Esophagus muscularis mucosa (tissue), 4 donors: ENCODE results near the gene SETD2. TPM values are rescaled to one million over a fixed set of nuclear protein-coding genes. Genes with fewer than 3 reads are reported as not detected.

Experiments
- DNase-seq: peaks from one replicate; pipeline ENCODE4 v3.0.0-alpha.2; 2017; ENCODE audit errors: extremely low spot score
- H3K27ac ChIP-seq, 4 donors: fragments of 200-600 bp; sonication (generic); replicated peaks in 1 of 4; 1 replicate in 3 of 4; 2 replicates in 1 of 4; pipeline ENCODE4 v1.5.1; 2016 to 2019; ENCODE audit warnings: mild to moderate bottlenecking in 1 of 4
- H3K27me3 ChIP-seq, 4 donors: fragments of 200-600 bp; sonication (generic); one replicate each; pipeline versions ENCODE4 v1.5.1 to v1.6.0; 2016 to 2019
- H3K36me3 ChIP-seq, 4 donors: fragments of 200-600 bp; sonication (generic); one replicate each; pipeline ENCODE4 v1.5.1; 2016 to 2019
- H3K4me1 ChIP-seq, 4 donors: fragments of 200-600 bp; sonication (generic); one replicate each; pipeline ENCODE4 v1.5.1; 2016 to 2019
- H3K4me3 ChIP-seq, 4 donors: fragments of 200-600 bp; sonication (generic); 1 replicate in 2 of 4; 2 replicates in 2 of 4; pipeline ENCODE4 v1.5.1; 2016 to 2019; ENCODE audit warnings: mild to moderate bottlenecking in 4 of 4, moderate library complexity in 1 of 4
- H3K9me3 ChIP-seq, 4 donors: fragments of 200-600 bp; sonication (generic); 1 replicate in 3 of 4; 2 replicates in 1 of 4; pipeline ENCODE4 v1.5.1; 2016 to 2019
- EP300 ChIP-seq: sonication (generic); formaldehyde crosslinking; IDR thresholded peaks from one replicate; pipeline ENCODE4 v1.6.1; 2017; ENCODE audit warnings: antibody characterized with exemption
- POLR2A ChIP-seq: fragments of 450-650 bp; IDR thresholded peaks from one replicate; pipeline ENCODE4 v1.6.1; 2017; ENCODE audit warnings: antibody characterized with exemption, moderate library complexity, mild to moderate bottlenecking, low read depth
- POLR2AphosphoS5 ChIP-seq, 2 donors: sonication (generic); formaldehyde crosslinking; IDR thresholded peaks; one replicate each; pipeline ENCODE4 v1.6.1; 2017; ENCODE audit warnings: antibody characterized with exemption in 2 of 2
- WGBS: methylation state at CpG from one replicate; pipeline ENCODE4 v1.1.5; 2018; 5-methylcytosine and 5-hydroxymethylcytosine counted together
- intact Hi-C: fragments of 100-400 bp; cut with DNase I; formaldehyde crosslinking; loops from one replicate; pipeline ENCODE4 v1.15.1; 2023
- total RNA-seq, 4 donors: library from RNA; depleted of rRNA; stranded (reverse); fragments of >200 nt; gene quantifications; one replicate each; pipeline versions ENCODE4 v1.1.0 to v1.2.1, GENCODE V29; 2016
- TF ChIP-seq, protein P1 (sequence below), 3 experiments: fragments of 200-600 bp in 2 of 3; fragments of 450-650 bp in 1 of 3; sonication (generic) in 2 of 3; IDR thresholded peaks; one replicate each; pipeline ENCODE4 v1.5.1; 2017 to 2019; ENCODE audit warnings: antibody characterized with exemption in 3 of 3, mild to moderate bottlenecking in 2 of 3, moderate library complexity in 1 of 3

The SETD2 gene
- total RNA-seq, 4 donors from 2014 or later = 52.2 to 66.4 (median 56.8) TPM

DNA sequence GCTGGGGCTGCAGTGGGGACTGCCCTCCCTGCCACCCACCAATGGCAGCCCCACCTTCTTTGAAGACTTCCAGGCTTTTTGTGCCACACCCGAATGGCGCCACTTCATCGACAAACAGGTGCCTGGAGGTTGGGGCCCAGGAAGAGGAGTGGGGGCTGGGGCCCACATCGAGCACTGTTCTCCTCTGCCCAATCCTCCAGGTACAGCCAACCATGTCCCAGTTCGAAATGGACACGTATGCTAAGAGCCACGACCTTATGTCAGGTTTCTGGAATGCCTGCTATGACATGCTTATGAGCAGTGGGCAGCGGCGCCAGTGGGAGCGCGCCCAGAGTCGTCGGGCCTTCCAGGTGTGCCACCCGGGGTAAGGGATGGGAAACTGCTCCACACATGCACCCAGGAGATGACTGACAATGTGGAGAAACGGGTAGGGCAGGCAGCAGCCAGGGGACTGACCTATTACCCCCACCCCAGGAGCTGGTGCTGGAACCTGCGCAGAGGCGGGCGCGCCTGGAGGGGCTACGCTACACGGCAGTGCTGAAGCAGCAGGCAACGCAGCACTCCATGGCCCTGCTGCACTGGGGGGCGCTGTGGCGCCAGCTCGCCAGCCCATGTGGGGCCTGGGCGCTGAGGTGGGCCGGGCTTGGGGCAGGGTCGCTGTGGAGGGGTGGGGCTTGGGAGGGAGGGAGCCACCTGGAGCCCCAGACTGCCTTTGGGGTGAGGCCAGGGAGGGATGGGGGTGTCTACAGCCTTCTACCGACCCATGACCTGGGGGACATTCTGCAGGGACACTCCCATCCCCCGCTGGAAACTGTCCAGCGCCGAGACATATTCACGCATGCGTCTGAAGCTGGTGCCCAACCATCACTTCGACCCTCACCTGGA, 161.5 kb downstream of the SETD2 start:
- Histone ChIP-seq H3K27me3 (no peaks in the 10 kb centered on the region), H3K27ac (no peak overlapping the region), H3K4me1 (peaks cover 0 to 12% (median 7%) of the 10 kb centered on the region in 4 donors), H3K9me3 (no peaks in the 10 kb centered on the region), H3K36me3 (peaks cover 20 to 98% (median 81%) of the 10 kb centered on the region in 4 donors), H3K4me3 (no peak overlapping the region)
- intact Hi-C loops = no loop called here
- DNase-seq = no peak
- 94% methylated on average over 21 of the region's 35 CpGs for WGBS
- TF ChIP-seq POLR2A = no peak
- TF ChIP-seq POLR2AphosphoS5 (IDR thresholded peaks at IDR 0.05) = no peak
- TF ChIP-seq, protein P1, sequence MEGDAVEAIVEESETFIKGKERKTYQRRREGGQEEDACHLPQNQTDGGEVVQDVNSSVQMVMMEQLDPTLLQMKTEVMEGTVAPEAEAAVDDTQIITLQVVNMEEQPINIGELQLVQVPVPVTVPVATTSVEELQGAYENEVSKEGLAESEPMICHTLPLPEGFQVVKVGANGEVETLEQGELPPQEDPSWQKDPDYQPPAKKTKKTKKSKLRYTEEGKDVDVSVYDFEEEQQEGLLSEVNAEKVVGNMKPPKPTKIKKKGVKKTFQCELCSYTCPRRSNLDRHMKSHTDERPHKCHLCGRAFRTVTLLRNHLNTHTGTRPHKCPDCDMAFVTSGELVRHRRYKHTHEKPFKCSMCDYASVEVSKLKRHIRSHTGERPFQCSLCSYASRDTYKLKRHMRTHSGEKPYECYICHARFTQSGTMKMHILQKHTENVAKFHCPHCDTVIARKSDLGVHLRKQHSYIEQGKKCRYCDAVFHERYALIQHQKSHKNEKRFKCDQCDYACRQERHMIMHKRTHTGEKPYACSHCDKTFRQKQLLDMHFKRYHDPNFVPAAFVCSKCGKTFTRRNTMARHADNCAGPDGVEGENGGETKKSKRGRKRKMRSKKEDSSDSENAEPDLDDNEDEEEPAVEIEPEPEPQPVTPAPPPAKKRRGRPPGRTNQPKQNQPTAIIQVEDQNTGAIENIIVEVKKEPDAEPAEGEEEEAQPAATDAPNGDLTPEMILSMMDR (IDR thresholded peaks at IDR 0.05) = no peak
- TF ChIP-seq EP300 = no peak

DNA sequence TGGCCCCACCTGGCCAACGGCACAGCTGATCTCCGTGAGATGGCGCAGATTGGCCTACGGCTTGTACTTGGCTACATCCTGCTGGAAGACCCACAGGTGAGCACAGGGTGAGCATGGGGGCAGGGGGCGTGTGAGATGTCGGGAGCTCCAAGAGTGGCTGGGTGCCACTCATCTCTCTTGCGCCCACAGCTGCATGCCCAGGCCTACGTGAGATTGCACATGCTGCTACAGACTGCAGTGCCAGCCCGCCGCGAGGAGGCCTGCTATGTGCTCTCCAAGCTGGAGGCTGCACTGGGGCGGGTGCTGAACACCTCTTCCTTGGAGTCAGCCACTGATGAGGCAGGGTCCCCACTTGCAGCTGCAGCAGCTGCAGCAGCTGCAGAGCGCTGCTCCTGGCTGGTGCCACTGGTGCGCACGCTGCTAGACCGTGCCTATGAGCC, 162.2 kb downstream of the SETD2 start:
- H3K27ac ChIP-seq = no peak overlapping the region
- DNase-seq = no peak
- no peaks in the 10 kb centered on the region for H3K9me3 ChIP-seq
- H3K36me3 ChIP-seq = peaks cover 20 to 96% (median 84%) of the 10 kb centered on the region in 4 donors
- H3K27me3 ChIP-seq = no peaks in the 10 kb centered on the region
- peaks cover 0 to 12% (median 7%) of the 10 kb centered on the region in 4 donors for H3K4me1 ChIP-seq
- TF ChIP-seq POLR2AphosphoS5 (IDR thresholded peaks at IDR 0.05) = no peak
- H3K4me3 ChIP-seq = no peak overlapping the region
- 87% methylated on average over 10 of the region's 16 CpGs for WGBS
- intact Hi-C loops = no loop called here

DNA sequence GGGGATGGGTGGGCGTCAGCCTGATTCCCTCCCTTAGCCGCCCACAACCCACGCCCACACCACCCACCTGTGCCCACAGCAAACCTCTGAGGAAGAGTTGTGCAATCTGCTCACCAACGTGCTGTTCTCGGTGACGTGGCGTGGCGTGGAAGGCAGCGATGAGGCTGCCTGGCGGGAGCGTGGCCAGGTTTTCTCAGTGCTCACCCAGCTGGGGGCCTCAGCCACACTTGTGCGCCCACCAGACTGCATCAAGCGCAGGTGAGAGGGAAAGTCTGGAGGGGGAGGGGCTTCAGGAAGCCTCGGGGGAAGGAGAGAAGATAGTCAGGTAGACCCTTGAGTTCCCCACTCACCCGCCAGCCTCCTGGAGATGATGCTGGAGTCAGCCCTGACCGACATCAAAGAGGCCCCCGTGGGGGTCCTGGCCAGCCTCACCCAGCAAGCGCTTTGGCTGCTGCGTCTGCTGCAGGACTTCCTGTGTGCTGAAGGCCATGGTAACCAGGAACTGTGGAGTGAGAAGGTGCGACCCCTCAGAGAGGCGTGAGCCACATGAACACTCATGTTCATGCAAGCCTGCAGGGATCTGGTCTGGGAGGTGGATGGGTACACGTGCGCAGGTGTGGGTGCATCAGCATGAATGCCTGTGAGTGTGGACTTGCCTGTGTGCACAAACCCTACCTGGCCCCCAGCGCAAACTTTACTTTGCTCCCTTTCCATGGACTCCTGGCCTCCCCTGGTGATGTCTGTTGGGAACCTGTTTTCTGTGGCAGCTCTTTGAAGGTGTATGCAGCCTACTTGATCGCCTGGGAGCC, 162.8 kb downstream of the SETD2 start:
- intact Hi-C loops = no loop called here
- TF ChIP-seq EP300 (no peak), POLR2AphosphoS5 (IDR thresholded peaks at IDR 0.05) (no peak), POLR2A (no peak)
- TF ChIP-seq, protein P1 (IDR thresholded peaks at IDR 0.05) = no peak
- peaks cover 20 to 96% (median 86%) of the 10 kb centered on the region in 4 donors for H3K36me3 ChIP-seq
- H3K9me3 ChIP-seq = no peaks in the 10 kb centered on the region
- no peak for DNase-seq
- H3K27me3 ChIP-seq = no peaks in the 10 kb centered on the region
- peaks cover 0 to 12% (median 7%) of the 10 kb centered on the region in 4 donors for H3K4me1 ChIP-seq
- no peak overlapping the region for H3K4me3 ChIP-seq
- no peak overlapping the region for H3K27ac ChIP-seq
- WGBS = 95% methylated on average over 6 of the region's 25 CpGs

DNA sequence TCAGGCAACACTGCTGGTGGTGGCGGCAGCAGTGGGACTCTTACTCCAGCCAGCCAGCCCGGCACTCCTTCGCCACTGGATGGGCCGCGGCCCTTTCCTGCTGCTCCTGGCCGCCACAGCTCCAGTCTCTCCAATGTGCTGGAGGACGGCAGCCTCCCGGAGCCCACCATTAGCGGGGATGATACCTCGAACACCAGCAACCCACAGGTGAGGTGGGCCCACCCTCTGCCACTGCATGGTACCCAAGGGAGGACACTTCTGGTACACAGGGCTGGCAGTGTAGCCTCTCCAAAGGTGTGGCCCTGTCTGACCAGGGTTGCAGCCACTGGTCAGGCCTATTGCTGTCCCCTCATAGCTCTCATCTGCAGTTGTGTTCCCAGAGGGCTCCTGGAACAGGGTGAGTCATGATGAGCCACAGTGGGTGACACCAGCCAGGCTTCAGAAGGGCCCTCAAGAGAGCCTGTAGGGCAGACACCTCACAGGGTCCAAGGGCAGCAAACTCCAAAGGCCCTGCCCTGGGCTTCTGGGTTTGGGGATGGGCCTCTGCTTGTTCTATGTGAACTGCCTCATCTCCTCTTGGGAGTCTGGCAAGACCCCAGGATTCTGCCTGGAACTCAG, 163.6 kb downstream of the SETD2 start:
- DNase-seq = no peak
- H3K9me3 ChIP-seq = no peaks in the 10 kb centered on the region
- intact Hi-C loops = no loop called here
- H3K36me3 ChIP-seq = peaks cover 20 to 95% (median 85%) of the 10 kb centered on the region in 4 donors
- no peak for TF ChIP-seq EP300
- no peak for TF ChIP-seq POLR2A
- 94% methylated on average over 3 of the region's 10 CpGs for WGBS
- H3K27me3 ChIP-seq = no peaks in the 10 kb centered on the region
- H3K4me3 ChIP-seq = no peak overlapping the region
- H3K4me1 ChIP-seq = peaks cover 0 to 12% (median 7%) of the 10 kb centered on the region in 4 donors
- H3K27ac ChIP-seq = no peak overlapping the region

DNA sequence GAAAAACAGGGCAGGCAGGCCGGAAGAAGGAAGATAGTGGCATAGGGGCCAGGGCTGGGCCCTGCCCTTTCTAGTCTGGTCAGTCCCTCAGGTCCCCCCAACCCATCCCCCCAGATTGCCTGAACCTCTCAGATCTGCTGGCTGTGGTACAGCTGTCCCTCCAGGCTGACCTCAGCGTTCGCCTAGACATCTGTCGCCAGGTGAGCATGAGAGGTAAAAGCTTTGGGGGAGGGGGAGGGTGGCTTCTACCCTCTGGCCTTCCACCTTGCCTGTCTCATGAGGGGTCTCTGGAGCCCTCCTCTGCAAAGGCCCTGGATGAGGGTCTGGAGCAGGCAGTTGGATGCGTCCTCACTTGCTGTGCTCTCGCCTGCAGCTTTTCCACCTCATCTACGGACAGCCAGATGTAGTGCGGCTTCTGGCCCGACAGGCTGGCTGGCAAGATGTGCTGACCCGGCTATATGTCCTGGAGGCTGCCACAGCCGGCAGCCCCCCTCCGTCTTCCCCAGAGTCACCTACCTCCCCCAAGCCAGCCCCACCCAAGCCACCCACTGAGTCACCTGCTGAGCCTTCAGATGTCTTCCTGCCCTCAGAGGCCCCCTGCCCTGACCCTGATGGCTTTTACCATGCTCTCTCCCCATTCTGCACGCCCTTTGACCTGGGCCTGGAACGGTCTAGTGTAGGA, 164.3 kb downstream of the SETD2 start:
- intact Hi-C loops = no loop called here
- Histone ChIP-seq H3K4me3 (no peak overlapping the region), H3K4me1 (peaks cover 0 to 12% (median 7%) of the 10 kb centered on the region in 4 donors), H3K36me3 (peaks cover 20 to 95% (median 85%) of the 10 kb centered on the region in 4 donors), H3K9me3 (no peaks in the 10 kb centered on the region), H3K27ac (no peak overlapping the region), H3K27me3 (no peaks in the 10 kb centered on the region)
- DNase-seq = no peak
- TF ChIP-seq POLR2AphosphoS5 (IDR thresholded peaks at IDR 0.05) (no peak), EP300 (no peak), POLR2A (no peak)
- TF ChIP-seq, protein P1 (IDR thresholded peaks at IDR 0.05) = no peak
- 83% methylated on average over 11 of the region's 14 CpGs for WGBS
